Thoracic aorta (tissue), 2 donors: ENCODE measurements around the gene ARPP19. TPM values are rescaled to one million over a fixed set of nuclear protein-coding genes. Genes with fewer than 3 reads are reported as not detected.

Experiments
- ATAC-seq: fragments of 150-250 bp; one replicate; pipeline ENCODE4 v1.8.0; 2017; ENCODE audit warnings: low read depth; ENCODE audit not compliant: insufficient number of reproducible peaks, low FRiP score
- DNase-seq: peaks from one replicate; pipeline ENCODE4 v3.0.0-alpha.2; 2020; ENCODE audit warnings: low spot score
- H3K27ac ChIP-seq, 2 donors: fragments of 200-600 bp; sonication (generic); 1 replicate in 1 of 2; 2 replicates in 1 of 2; pipeline ENCODE4 v1.5.1; 2016; ENCODE audit warnings: mild to moderate bottlenecking in 2 of 2, moderate library complexity in 2 of 2
- H3K27me3 ChIP-seq: fragments of 200-600 bp; sonication (generic); replicated peaks from 2 replicates; pipeline ENCODE4 v1.6.0; 2016; ENCODE audit warnings: mild to moderate bottlenecking; ENCODE audit not compliant: insufficient read depth
- H3K36me3 ChIP-seq: fragments of 200-600 bp; sonication (generic); one replicate; pipeline ENCODE4 v1.5.1; 2016
- H3K4me1 ChIP-seq, 2 donors: fragments of 200-600 bp; sonication (generic); 1 replicate in 1 of 2; 2 replicates in 1 of 2; pipeline versions ENCODE4 v1.5.1 to v1.6.0; 2016; ENCODE audit warnings: low read depth in 2 of 2, mild to moderate bottlenecking in 1 of 2; ENCODE audit not compliant: control insufficient read depth in 1 of 2
- H3K4me3 ChIP-seq: fragments of 200-600 bp; sonication (generic); 2 replicates; pipeline ENCODE4 v1.5.1; 2016; ENCODE audit warnings: mild to moderate bottlenecking
- H3K9me3 ChIP-seq: fragments of 200-600 bp; sonication (generic); 2 replicates; pipeline ENCODE4 v1.5.1; 2016
- CTCF ChIP-seq: fragments of 200-600 bp; sonication (generic); IDR thresholded peaks from one replicate; pipeline ENCODE4 v1.5.1; 2019; ENCODE audit warnings: antibody characterized with exemption
- total RNA-seq, 2 donors: library from RNA; depleted of rRNA; stranded (reverse); fragments of >200 nt; gene quantifications; one replicate each; pipeline versions ENCODE4 v1.1.0 to v1.2.3, GENCODE V29; 2016

Gene ARPP19
- total RNA-seq = 100 to 1,000 TPM; 102 to 172 TPM

GRCh38 chr15:52568601-52569585 lies at the start of gene ARPP19:
Gene ARPP19 (minus strand): TSS chr15:52569030. CDS start chr15:52568892, 138 bp downstream.
- peak; percentile 87 for ATAC-seq
- DNase-seq = peak; percentile 72
- peak within 1 kb of the TSS; percentile 99 for H3K4me3 ChIP-seq
- H3K27me3 ChIP-seq = no peaks in the 10 kb centered on the region
- H3K36me3 ChIP-seq = no peaks in the 10 kb centered on the region
- no peaks in the 10 kb centered on the region for H3K9me3 ChIP-seq
- TF ChIP-seq CTCF = no peak
- H3K4me1 ChIP-seq = peaks cover 31 to 40% of the 10 kb centered on the region in 2 donors
- H3K27ac ChIP-seq = peak within 1 kb of the TSS; percentile 90 to 93

GRCh38 chr15:52617026-52617425 lies 48.2 kb upstream of the ARPP19 start:
- DNase-seq (no peak), ATAC-seq (no peak)
- H3K4me3 ChIP-seq = no peak overlapping the region
- H3K9me3 ChIP-seq = no peaks in the 10 kb centered on the region
- no peaks in the 10 kb centered on the region for H3K27me3 ChIP-seq
- no peak overlapping the region for H3K27ac ChIP-seq
- H3K36me3 ChIP-seq = peaks cover 15% of the 10 kb centered on the region
- no peak for TF ChIP-seq CTCF
- H3K4me1 ChIP-seq = no peaks in the 10 kb centered on the region

- TF ChIP-seq CTCF = no peak
- Histone ChIP-seq H3K27ac (no peak overlapping the region), H3K36me3 (peaks cover 26% of the 10 kb centered on the region), H3K9me3 (no peaks in the 10 kb centered on the region), H3K4me1 (no peaks in the 10 kb centered on the region), H3K27me3 (no peaks in the 10 kb centered on the region), H3K4me3 (no peak overlapping the region)
- ATAC-seq (no peak), DNase-seq (no peak)
Observed at GRCh38 chr15:52615302-52615701, 46.5 kb upstream of the ARPP19 start.

- Histone ChIP-seq H3K27ac (no peak overlapping the region), H3K36me3 (peaks cover 33% of the 10 kb centered on the region)
- ATAC-seq = no peak
Observed at GRCh38 chr15:52609593-52609992, 40.8 kb upstream of the ARPP19 start.

More at GRCh38 chr15:52609593-52609992, 40.8 kb upstream of the ARPP19 start:
- Histone ChIP-seq H3K4me3 (no peak overlapping the region), H3K27me3 (no peaks in the 10 kb centered on the region), H3K9me3 (no peaks in the 10 kb centered on the region), H3K4me1 (no peaks in the 10 kb centered on the region)
- no peak for TF ChIP-seq CTCF
- DNase-seq = no peak
